HAP-1 (cell line): ENCODE results near the gene HMCN1.
A peak's percentile ranks its signal among the peaks of the same experiment; 100 is the strongest.

ENCODE experiments used
- DNase-seq, 2 experiments: peaks; one replicate each; pipeline ENCODE4 v3.0.0-alpha.2; 2016 to 2020; ENCODE audit warnings: low spot score in 2 of 2
- H3K27me3 ChIP-seq: fragments of 250-450 bp; sonication (Bioruptor Pico); 2 replicates; pipeline ENCODE4 v1.5.1; 2020; ENCODE audit warnings: low read depth, mild to moderate bottlenecking, moderate library complexity
- H3K36me3 ChIP-seq: fragments of 250-450 bp; sonication (Bioruptor Pico); replicated peaks from 2 replicates; pipeline ENCODE4 v1.5.1; 2020; ENCODE audit warnings: mild to moderate bottlenecking
- H3K4me1 ChIP-seq: fragments of 250-450 bp; sonication (Bioruptor Pico); 2 replicates; pipeline ENCODE4 v1.5.1; 2020; ENCODE audit warnings: mild to moderate bottlenecking
- H3K4me3 ChIP-seq: fragments of 250-450 bp; sonication (Bioruptor Pico); 2 replicates; pipeline ENCODE4 v1.5.1; 2020; ENCODE audit warnings: mild to moderate bottlenecking, moderate library complexity
- H3K9me3 ChIP-seq: fragments of 250-450 bp; sonication (Bioruptor Pico); 2 replicates; pipeline ENCODE4 v1.5.1; 2020; ENCODE audit warnings: mild to moderate bottlenecking, moderate library complexity
- in situ Hi-C: fragments of 300-500 bp; cut with MboI; formaldehyde crosslinking; loops from 3 replicates; pipeline ENCODE4 v1.14.3; 2020; ENCODE audit warnings: low sequenced_read_pairs, inconsistent platforms, mixed read lengths

HMCN1 gene

GRCh38 chr1:185987611-185988321 is 253.6 kb downstream of the HMCN1 start:
- peaks cover 3% of the 10 kb centered on the region for H3K27me3 ChIP-seq
- no peak for DNase-seq
- no peaks in the 10 kb centered on the region for H3K9me3 ChIP-seq
- no peaks in the 10 kb centered on the region for H3K36me3 ChIP-seq
- in situ Hi-C loops, result no loop called here
- H3K4me1 ChIP-seq, result peaks cover 10% of the 10 kb centered on the region; the same call in 1 of the 2 replicates
- H3K4me3 ChIP-seq, result no peak overlapping the region

- Histone ChIP-seq H3K36me3 (no peaks in the 10 kb centered on the region), H3K9me3 (no peaks in the 10 kb centered on the region), H3K27me3 (peaks cover 3% of the 10 kb centered on the region), H3K4me1 (peaks cover 3% of the 10 kb centered on the region; the same call in 1 of the 2 replicates), H3K4me3 (no peak overlapping the region)
- in situ Hi-C loops, result no loop called here
- DNase-seq, result no peak
These were observed 256.4 kb downstream of the HMCN1 start for GRCh38 chr1:185990565-185990964.

GRCh38 chr1:185991266-185991665 is 257.1 kb downstream of the HMCN1 start:
- DNase-seq, result no peak
- no peaks in the 10 kb centered on the region for H3K9me3 ChIP-seq
- peaks cover 3% of the 10 kb centered on the region for H3K27me3 ChIP-seq
- no peak overlapping the region for H3K4me3 ChIP-seq
- in situ Hi-C loops, result no loop called here
- no peaks in the 10 kb centered on the region for H3K36me3 ChIP-seq
- peaks cover 1% of the 10 kb centered on the region; the same call in 1 of the 2 replicates for H3K4me1 ChIP-seq

- H3K27me3 ChIP-seq, result peaks cover 9% of the 10 kb centered on the region
- H3K36me3 ChIP-seq, result no peaks in the 10 kb centered on the region
- no peak overlapping the region for H3K4me3 ChIP-seq
- no peak for DNase-seq
- in situ Hi-C loops, result no loop called here
- H3K4me1 ChIP-seq, result no peaks in the 10 kb centered on the region
- no peaks in the 10 kb centered on the region for H3K9me3 ChIP-seq
These were observed 262.0 kb downstream of the HMCN1 start for GRCh38 chr1:185996211-185996610.

- Histone ChIP-seq H3K36me3 (no peaks in the 10 kb centered on the region), H3K27me3 (peaks cover 7% of the 10 kb centered on the region; the same call in 1 of the 2 replicates), H3K4me1 (no peaks in the 10 kb centered on the region), H3K9me3 (no peaks in the 10 kb centered on the region), H3K4me3 (no peak overlapping the region)
- no peak for DNase-seq
- in situ Hi-C loops, result no loop called here
These were observed 264.2 kb downstream of the HMCN1 start for GRCh38 chr1:185998391-185998790.

GRCh38 chr1:186002406-186002805 is 268.2 kb downstream of the HMCN1 start:
- no peak for DNase-seq
- H3K27me3 ChIP-seq, result peaks cover 7% of the 10 kb centered on the region; the same call in 1 of the 2 replicates
- H3K9me3 ChIP-seq, result no peaks in the 10 kb centered on the region
- in situ Hi-C loops, result no loop called here
- no peaks in the 10 kb centered on the region for H3K36me3 ChIP-seq
- no peak overlapping the region for H3K4me3 ChIP-seq
- no peaks in the 10 kb centered on the region for H3K4me1 ChIP-seq

- in situ Hi-C loops, result no loop called here
- Histone ChIP-seq H3K27me3 (no peaks in the 10 kb centered on the region; the same call in none of the 2 replicates), H3K36me3 (no peaks in the 10 kb centered on the region), H3K4me3 (no peak overlapping the region), H3K4me1 (no peaks in the 10 kb centered on the region), H3K9me3 (no peaks in the 10 kb centered on the region)
- DNase-seq, result peak in 1 of 2 experiments; percentile 20
These were observed 275.0 kb downstream of the HMCN1 start for GRCh38 chr1:186009039-186009737.

- Histone ChIP-seq H3K36me3 (no peaks in the 10 kb centered on the region), H3K4me1 (no peaks in the 10 kb centered on the region), H3K4me3 (no peak overlapping the region), H3K9me3 (no peaks in the 10 kb centered on the region), H3K27me3 (no peaks in the 10 kb centered on the region; the same call in none of the 2 replicates)
- DNase-seq, result no peak
- in situ Hi-C loops, result no loop called here
These were observed 280.3 kb downstream of the HMCN1 start for GRCh38 chr1:186014370-186015037.

GRCh38 chr1:186016856-186017255 is 282.7 kb downstream of the HMCN1 start:
- in situ Hi-C loops, result no loop called here
- Histone ChIP-seq H3K27me3 (no peaks in the 10 kb centered on the region; the same call in none of the 2 replicates), H3K4me3 (no peak overlapping the region), H3K9me3 (no peaks in the 10 kb centered on the region), H3K36me3 (no peaks in the 10 kb centered on the region), H3K4me1 (no peaks in the 10 kb centered on the region)
- no peak for DNase-seq

- Histone ChIP-seq H3K4me3 (no peak overlapping the region), H3K36me3 (no peaks in the 10 kb centered on the region), H3K4me1 (no peaks in the 10 kb centered on the region), H3K9me3 (no peaks in the 10 kb centered on the region), H3K27me3 (no peaks in the 10 kb centered on the region)
- DNase-seq, result no peak
- in situ Hi-C loops, result no loop called here
These were observed 288.0 kb downstream of the HMCN1 start for GRCh38 chr1:186022184-186022583.

GRCh38 chr1:186026946-186027345 is 292.8 kb downstream of the HMCN1 start:
- DNase-seq, result no peak
- in situ Hi-C loops, result no loop called here
- no peaks in the 10 kb centered on the region for H3K36me3 ChIP-seq

GRCh38 chr1:186027621-186028020 is 293.4 kb downstream of the HMCN1 start:
- no peaks in the 10 kb centered on the region for H3K9me3 ChIP-seq
- no peak overlapping the region for H3K4me3 ChIP-seq
- no peaks in the 10 kb centered on the region for H3K36me3 ChIP-seq
- H3K27me3 ChIP-seq, result no peaks in the 10 kb centered on the region
- no peaks in the 10 kb centered on the region for H3K4me1 ChIP-seq
- in situ Hi-C loops, result no loop called here
- DNase-seq, result no peak

More at GRCh38 chr1:186026946-186027345, 292.8 kb downstream of the HMCN1 start:
- Histone ChIP-seq H3K27me3 (no peaks in the 10 kb centered on the region), H3K9me3 (no peaks in the 10 kb centered on the region), H3K4me1 (no peaks in the 10 kb centered on the region), H3K4me3 (no peak overlapping the region)

GRCh38 chr1:186030453-186030852 is 296.3 kb downstream of the HMCN1 start:
- no peak for DNase-seq
- no peaks in the 10 kb centered on the region for H3K36me3 ChIP-seq
- no peak overlapping the region for H3K4me3 ChIP-seq
- H3K9me3 ChIP-seq, result no peaks in the 10 kb centered on the region
- in situ Hi-C loops, result no loop called here
- no peaks in the 10 kb centered on the region for H3K4me1 ChIP-seq
- H3K27me3 ChIP-seq, result no peaks in the 10 kb centered on the region

- H3K36me3 ChIP-seq, result no peaks in the 10 kb centered on the region
- no peak for DNase-seq
- in situ Hi-C loops, result no loop called here
- H3K4me3 ChIP-seq, result no peak overlapping the region
- no peaks in the 10 kb centered on the region; the same call in 1 of the 2 replicates for H3K27me3 ChIP-seq
- H3K4me1 ChIP-seq, result no peaks in the 10 kb centered on the region
- H3K9me3 ChIP-seq, result no peaks in the 10 kb centered on the region
These were observed 299.7 kb downstream of the HMCN1 start for GRCh38 chr1:186033847-186034271.
